ENCODE measurements around the gene ENGASE.

DNA sequence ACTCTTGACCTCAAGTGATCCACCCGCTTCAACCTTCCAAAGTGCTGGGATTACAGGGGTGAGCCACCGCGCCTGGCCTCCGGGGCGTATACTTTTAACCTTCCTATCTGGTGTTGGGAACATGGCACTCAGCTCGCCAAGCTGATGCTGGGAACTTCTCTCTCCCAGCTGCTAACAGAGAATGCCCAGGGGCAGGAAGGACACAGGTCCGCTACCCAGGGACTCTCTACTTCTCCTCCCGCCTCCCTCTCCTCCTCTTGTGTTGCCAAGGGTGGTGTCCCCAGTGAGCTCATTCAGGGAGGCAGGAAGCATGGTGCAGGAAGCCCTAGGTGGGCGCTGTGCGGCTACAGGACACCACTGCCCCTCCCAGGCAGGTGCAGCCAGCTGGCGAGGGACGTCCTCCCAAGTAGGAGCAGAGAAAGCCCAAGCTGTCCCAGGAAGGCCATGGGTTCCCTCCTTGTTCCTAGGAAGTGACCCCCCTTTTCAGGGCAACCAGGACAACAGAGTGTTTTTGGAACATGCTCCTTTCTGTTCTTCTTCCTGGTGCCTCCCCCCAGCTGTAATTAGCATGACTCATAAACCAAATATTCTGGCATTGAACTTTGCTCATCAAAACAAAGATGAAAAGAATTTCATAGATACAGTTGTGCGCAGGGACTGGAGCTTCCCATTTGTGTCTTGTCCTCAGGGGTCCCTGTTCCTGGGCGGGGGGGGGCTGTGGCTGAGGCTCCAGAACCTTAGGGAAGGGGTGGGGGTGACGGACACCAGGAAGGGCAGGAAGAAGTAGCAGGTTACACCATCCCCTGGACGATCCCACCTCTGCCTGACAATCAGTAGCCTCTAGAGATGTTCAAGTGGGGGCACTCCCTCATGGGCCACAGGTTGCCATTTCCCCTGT lies 48.0 kb upstream of the ENGASE start:
- TF ChIP-seq CTCF (IDR thresholded peaks at IDR 0.05; ENCODE audit: insufficient read depth, low read length, poor library complexity, severe bottlenecking): no peak
- TF ChIP-seq EZH2phosphoT487 (conservative IDR thresholded peaks at IDR 0.05; ENCODE audit: low read length): no peak

Measured in SU-DHL-6 (cell line).